HG03039 (cell line): ENCODE measurements around the gene CDH23.
"Not testable (repeated sequence)": the region's sequence is repeated elsewhere in the genome, so short reads cannot be mapped to it uniquely, and the experiment has no call there.

Experiments used
- ATAC-seq: cut with Tn5 transposase; IDR thresholded peaks from one replicate; pipeline ENCODE4 v1.9.1; 2021; ENCODE audit warnings: mild to moderate bottlenecking, moderate library complexity; ENCODE audit not compliant: unreplicated experiment

CDH23 gene

GRCh38 chr10:71396711-71397295, at the start of gene CDH23:
Gene CDH23 (plus strand): TSS chr10:71396920. CDS start chr10:71439832, 42,912 bp downstream.
- ATAC-seq, result no peak

- ATAC-seq, result no peak
These were observed 48.9 kb upstream of the CDH23 start for GRCh38 chr10:71347587-71348395.

- no peak for ATAC-seq
These were observed 47.9 kb upstream of the CDH23 start for GRCh38 chr10:71348850-71349249.

- ATAC-seq, result no peak
These were observed 47.3 kb upstream of the CDH23 start for GRCh38 chr10:71349406-71349805.

- no peak for ATAC-seq
These were observed 45.6 kb upstream of the CDH23 start for GRCh38 chr10:71351087-71351486.

GRCh38 chr10:71351628-71352319, 44.9 kb upstream of the CDH23 start:
- ATAC-seq, result no peak

GRCh38 chr10:71353639-71354038, 43.1 kb upstream of the CDH23 start:
- no peak for ATAC-seq

GRCh38 chr10:71354776-71355175, 41.9 kb upstream of the CDH23 start:
- no peak for ATAC-seq

GRCh38 chr10:71355886-71356285, 40.8 kb upstream of the CDH23 start:
- no peak for ATAC-seq

GRCh38 chr10:71357792-71358265, 38.9 kb upstream of the CDH23 start:
- ATAC-seq, result no peak

- ATAC-seq, result no peak
These were observed 38.4 kb upstream of the CDH23 start for GRCh38 chr10:71358277-71358676.

GRCh38 chr10:71358906-71359305, 37.8 kb upstream of the CDH23 start:
- ATAC-seq, result not testable (repeated sequence)

GRCh38 chr10:71359364-71360046, 37.2 kb upstream of the CDH23 start:
- ATAC-seq, result no peak

- ATAC-seq, result no peak
These were observed 36.0 kb upstream of the CDH23 start for GRCh38 chr10:71360735-71361134.

GRCh38 chr10:71361581-71361980, 35.1 kb upstream of the CDH23 start:
- no peak for ATAC-seq

GRCh38 chr10:71362141-71362540, 34.6 kb upstream of the CDH23 start:
- ATAC-seq, result no peak

GRCh38 chr10:71363936-71364335, 32.8 kb upstream of the CDH23 start:
- no peak for ATAC-seq

- ATAC-seq, result no peak
These were observed 31.4 kb upstream of the CDH23 start for GRCh38 chr10:71365366-71365765.

GRCh38 chr10:71366690-71367089, 30.0 kb upstream of the CDH23 start:
- ATAC-seq, result no peak

GRCh38 chr10:71367271-71367670, 29.4 kb upstream of the CDH23 start:
- ATAC-seq, result no peak

GRCh38 chr10:71368176-71368575, 28.5 kb upstream of the CDH23 start:
- no peak for ATAC-seq
